Stimulated activated CD8-positive, alpha-beta memory T cell treated with anti-CD3 and anti-CD28 coated beads, Interleukin-7, amount 100 ng/mL, for 48 hours (primary cell): ENCODE data around the gene DLG2.

ENCODE experiments used
- DNase-seq, 2 donors: peaks; one replicate each; pipeline ENCODE4 v3.0.0-alpha.2; 2020; ENCODE audit warnings: low read depth in 1 of 2; ENCODE audit errors: extremely low read depth in 1 of 2

Gene DLG2

DNA sequence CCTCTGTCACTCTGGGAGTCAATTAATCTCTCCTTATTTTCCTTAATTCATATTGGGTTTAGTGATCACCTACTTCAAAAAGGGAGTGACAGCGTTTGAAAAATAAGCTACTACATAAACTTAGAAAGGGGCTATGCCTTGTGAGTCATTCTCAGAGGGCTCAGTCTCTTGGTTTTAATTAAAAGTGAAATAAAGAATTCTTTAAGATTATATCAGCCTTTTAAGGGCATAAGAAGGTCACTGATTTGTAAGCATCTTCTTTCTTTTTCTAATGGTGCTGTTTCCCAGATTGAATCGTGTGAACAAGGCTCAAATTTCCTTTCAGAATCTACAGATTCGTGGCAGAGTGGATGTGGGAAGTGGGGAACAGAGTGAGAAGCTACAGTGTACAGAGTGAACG is 1704.8 kb downstream of the DLG2 start:
- DNase-seq: no peak

DNA sequence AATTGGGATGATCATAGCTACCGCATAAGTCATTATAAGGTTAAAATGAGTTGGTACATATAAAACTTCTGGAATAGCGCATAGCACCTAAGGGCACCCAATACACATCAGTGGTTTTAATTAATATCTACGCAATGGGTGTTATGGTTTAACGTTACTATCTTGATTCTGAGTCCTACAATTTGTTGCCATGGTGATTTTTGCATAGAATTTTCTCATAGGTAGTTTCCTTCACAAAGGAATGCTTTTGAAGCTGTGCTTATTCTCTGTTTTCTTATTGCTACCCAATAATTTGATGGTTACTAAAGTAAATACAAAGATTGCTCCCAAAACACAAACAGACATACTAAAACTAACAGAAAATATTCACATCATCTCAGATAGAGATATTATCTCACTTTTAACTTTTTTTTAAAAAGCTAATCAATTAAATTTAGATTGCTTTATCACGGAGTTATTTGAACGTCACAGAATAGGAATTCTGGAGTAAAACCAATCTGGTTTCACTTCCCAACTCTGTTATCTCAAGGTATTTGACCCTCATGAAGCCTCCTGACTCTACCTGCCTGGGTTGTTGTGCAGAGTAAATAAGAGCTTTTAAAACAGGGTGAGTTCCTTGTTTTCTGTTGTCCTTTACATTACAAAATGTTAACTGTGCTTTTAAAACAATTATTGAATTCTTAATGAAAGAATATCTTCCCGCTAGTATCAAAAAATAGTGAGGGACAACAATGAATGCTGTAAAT is 1705.5 kb downstream of the DLG2 start:
- no peak for DNase-seq

DNA sequence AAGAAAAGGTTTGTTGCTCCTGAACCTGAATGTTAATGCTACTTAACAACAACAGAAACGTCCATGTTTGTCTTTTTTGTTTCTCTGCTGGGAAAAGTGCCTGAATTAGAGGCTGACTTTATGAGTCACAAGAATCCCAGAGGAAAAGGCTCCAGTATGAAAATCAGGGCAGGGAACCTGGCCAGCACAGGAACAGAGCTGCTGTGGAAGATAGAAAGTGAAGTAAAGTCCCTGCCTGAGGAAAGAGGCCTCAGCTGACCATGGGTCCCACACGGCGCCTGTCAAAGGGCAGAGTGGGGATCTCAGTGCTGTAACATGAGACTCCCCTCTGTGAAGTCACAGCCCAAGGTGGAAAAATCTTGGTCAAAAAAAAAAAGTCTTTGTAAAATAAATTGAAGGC is 1708.7 kb downstream of the DLG2 start:
- DNase-seq: no peak

DNA sequence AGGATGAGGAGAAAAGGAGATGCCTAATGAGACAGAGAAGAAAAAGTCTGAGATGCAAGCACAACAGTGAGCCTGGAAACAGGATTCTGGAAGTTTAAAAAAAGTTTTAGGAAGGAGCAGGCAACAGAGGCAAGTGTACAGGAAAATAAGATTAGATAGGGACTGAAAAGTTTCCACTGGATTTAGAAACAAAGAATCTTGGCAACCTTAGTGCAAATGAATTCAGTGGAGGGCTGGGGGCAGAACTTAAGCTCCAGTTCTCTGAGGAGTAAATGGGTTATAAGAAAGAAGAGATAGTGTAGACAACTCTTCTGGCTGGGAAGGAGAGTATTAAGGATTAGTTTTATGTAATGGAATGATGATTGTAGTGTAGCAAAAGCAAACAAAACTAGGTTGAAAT is 1712.1 kb downstream of the DLG2 start:
- DNase-seq: no peak

DNA sequence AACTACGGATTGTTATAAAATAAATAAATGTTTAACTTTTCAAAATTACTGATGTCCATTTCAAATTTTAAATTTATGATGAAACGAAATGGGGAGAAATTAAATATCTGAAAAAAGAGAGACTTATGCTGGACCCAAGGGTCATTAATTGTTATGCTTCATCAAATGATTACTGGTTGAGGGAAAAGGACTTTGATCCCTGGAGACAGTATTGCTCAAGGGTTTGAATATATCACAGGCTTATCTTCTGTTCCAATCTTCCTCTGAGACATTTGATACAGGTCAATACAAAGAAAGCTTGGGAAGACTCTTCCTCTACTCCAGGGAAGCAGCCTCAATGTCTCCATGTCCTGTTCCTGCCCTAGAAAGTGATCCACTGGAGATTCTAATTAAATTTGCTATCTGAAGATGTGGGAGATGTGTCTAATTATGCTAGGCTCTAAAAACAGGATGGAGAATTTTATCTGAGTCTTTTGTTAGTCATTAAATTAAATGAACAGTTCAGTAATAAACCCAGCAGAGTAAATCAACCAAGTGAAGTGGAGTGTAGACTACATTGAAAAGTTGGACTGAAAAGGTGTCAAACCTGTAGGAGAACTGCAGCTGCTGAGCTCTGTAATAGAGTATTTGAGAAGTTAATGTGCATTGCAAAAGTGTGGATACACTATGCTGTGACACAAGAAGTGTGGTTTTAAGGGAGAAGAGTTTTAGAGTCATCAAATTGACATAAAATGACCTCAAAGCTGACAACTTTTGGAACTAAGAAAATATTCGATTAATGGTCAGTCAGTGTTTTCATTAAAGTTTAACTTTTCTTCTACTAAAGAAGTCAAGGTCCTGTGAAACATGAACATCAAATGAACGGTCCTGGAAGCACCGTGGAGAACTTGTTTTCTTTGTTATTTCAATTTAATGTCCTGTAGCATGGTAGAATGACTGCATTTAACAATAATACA is 1717.3 kb downstream of the DLG2 start:
- DNase-seq: no peak

DNA sequence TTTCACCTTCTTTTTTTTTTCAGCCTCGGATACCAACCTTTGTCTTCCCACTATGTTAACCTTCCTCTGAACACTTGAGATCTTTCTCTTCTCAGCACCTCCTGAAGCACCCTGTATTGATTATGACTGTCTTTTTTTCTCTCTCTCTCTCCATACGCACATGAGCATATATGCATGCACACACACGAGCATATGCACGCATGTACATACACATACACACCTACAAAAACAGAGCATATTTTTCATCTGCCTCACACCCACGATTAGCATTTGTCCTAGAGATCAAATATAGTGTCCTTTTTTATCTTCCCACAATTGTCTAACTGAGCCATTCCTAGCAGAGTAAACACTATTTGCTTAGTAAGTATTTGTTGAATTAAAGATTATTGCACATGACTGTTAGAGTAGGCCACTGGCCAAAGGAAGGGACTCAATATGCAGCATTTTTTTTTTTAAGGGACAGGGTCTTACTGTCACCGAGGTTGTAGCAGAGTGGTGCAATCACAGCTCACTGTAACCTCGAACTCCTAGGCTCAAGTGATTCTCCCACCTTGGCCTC is 1718.8 kb downstream of the DLG2 start:
- no peak for DNase-seq

DNA sequence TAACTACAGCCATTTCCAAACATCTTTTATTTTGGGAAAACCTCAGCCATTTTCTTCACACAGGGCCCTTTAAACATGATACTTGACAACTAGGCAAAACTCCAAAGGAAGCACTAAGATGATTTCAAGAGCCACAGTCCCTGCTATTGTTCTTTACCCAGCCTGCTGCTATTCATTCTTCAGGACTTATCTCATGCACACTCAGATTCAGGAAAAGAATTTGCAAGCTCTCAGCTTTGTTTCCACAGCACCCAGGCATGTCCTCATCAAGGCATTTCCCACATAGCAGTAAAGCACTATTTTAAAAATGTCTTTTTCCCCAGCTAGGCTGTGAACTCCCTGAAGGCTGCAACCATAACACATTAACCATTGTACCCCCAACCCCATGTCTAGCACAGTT is 1731.6 kb downstream of the DLG2 start:
- no peak for DNase-seq

DNA sequence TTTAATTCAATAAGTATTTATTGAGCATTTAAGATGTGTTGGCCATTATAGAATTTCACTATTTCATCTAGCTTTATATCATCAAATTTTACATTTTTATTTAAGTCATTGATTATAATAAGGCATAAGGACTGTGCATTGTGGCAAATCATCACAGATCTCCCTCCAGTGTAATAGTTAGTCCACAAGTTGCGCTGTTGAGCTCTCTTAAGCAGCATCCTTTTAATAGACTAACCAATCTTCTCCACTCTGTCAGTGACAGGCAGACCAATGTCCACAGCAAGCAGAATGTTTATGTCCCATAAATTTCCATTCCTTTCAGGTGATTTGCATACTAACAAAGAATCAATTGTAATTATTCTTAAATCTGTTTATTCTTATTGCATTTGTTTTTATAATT is 1745.7 kb downstream of the DLG2 start:
- DNase-seq: no peak

DNA sequence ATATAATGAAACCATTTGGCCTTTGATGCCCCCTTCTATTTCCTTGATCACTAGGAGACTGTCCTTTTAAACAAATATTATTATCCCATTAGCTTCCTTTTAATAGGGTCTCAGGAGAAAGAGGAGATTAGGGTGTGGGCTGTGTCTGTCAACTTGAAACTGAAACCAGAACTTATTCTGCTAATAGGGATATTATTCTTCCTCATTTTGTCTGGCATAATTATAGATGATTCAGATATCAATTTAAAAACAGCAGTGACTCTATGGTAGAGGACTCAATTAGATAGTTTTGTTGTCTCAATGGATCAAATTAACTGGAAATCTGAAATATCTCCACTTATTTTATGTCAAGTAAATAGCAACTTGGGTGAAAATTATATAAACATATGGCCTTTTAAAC is 1756.1 kb downstream of the DLG2 start:
- DNase-seq: no peak

DNA sequence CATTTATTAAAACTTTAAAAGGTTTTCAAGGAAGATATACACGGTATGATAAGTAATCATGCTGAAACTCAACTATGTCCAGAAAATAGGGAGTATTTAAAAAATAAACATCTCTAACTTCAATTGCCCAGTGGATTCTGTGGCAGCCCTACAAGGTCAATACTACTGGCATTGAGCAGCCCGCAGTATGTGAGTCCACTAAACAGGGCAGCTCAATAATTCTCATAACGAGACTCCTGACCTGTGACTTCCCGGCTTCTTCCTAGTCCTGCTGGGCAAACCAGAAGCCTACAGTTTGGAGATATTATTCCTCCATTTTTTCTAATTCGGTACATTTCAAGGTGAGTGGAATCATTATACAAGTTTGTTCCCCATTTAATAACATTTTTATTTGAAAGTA is 1760.5 kb downstream of the DLG2 start:
- no peak for DNase-seq

DNA sequence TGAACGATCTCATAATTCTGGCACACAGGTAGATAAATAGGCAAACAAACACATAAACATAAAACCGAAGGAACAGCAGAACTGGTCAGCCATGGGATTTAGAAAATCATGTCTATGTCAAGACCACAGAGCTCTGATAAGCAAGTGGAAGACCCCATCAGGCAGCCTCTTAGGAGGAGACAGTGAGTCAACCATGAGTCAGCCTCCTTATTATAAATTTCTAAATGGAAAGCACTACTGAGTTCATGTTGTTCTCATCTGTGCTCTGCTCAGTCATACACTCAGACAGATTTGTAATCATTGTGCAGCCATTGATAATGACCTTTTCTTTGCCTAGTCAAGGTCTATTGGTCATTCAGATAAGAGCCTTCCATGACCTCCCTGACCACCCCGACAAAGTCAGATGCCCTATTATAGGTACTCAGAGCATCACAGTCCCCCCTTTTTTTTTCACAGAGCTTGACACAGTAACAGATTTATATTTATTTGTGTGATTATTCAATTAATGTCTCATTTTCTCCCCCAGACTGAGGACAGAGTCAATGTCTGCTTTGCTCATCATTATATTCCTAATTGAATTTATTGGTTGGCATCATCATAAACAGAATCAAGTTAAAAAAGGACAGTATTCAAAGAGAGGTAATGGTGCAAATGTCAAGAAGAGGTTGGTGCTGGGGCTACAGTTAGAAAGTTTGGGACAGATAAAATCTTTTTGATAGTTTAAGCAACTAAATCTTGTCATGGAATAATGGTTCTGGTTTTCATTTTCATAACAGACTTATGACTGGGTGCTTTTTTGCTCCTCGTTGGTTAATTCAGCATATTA is 1761.3 kb downstream of the DLG2 start:
- no peak for DNase-seq

DNA sequence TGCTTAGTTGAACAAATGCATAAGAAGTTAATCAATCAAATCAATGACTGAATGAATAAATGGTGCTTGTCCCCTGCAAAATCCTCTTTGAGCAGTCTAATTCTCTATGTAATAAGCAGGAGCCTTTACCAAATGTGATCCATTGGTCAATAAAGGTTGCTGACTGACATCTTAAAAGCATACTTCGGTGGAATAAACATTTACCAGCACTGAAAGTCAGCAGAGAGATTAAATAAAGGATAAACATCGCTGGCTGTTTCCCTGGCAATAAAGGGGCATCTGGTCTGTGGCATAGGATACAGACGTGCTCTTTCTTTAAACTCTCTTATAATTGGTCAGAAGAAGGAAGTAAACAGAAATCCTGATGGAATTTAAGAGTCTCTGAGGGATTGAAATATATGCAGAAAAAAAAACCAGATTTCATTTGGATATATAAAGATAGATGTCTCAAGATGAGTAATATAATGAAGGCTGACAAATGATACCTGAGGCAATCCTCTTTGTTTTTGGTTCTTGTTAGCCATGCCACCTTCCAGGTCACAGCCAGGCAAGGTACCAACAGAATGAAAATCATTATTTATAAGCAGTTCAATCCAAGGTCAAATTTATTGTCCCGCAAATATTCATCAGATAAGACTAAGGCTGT is 1762.6 kb downstream of the DLG2 start:
- no peak for DNase-seq

DNA sequence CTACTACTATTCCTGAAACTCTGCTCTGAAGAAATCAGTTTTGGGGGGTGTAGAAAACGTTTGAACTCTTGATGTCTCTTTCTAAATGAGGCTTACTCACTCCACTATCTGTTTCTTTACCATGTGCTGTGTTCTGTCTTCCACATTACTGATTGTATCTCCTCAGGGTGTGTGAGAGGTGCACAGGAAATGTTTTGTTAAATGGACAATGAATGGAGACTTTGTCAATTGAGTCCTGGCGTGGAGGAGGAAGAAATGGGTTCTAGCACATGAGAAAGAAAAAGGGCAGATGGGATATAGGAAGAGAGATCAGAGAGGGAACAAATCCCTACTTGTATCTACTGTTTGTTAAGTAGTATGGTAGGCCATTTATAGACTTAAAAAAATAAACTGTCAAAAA is 1763.9 kb downstream of the DLG2 start:
- no peak for DNase-seq

DNA sequence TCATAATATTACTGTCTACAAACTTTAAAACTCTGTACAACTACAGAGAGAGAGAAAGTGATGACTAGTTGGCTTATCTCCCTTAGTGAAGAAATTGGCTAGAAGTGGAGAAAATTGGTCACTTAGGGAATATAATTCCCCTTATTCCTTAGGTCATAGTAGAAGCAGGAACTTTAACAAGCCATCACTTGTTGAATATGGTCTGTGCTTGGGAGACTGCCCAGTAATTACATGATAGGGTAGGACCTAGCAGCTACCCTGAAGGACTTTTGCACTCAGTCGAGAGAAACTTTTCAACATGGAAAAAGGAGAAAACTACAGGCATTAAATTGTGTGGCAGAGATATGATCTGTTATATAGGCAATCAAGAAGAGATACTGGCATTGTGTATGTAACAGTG is 1764.5 kb downstream of the DLG2 start:
- no peak for DNase-seq

DNA sequence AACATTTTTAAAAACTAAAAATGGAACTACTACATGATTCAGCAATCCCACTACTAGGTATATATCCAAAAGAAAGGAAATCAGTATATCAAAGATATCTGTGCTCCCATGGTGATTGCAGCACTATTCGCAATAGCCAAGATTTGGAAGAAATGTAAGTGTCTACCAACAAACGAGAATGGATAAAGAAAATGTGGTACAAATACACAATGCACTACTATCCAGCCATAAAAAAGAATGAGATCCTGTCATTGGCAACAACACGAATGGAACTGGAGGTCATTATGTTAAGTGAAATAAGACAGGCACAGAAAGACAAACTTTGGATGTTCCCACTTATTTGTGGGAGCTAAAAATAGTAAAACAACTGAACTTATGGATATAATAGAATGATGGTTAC is 1765.1 kb downstream of the DLG2 start:
- no peak for DNase-seq

DNA sequence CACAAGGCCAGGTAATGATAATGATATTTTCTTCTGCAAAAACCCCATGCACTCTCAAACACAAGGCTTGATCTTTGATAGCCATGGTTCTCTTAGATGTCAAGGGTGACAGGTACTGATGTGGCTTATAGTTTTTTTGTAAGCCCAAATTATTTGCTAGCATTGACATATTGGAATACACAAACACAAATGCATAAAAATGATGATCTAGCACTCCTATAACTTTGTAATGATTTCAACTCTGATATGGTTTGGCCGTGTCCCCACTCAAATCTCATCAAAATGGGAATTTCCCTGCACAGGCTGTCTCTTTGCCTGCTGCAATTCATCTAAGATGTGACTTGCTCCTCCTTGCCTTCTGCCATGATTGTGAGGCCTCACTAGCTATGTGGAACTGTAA is 1768.5 kb downstream of the DLG2 start:
- DNase-seq: no peak

DNA sequence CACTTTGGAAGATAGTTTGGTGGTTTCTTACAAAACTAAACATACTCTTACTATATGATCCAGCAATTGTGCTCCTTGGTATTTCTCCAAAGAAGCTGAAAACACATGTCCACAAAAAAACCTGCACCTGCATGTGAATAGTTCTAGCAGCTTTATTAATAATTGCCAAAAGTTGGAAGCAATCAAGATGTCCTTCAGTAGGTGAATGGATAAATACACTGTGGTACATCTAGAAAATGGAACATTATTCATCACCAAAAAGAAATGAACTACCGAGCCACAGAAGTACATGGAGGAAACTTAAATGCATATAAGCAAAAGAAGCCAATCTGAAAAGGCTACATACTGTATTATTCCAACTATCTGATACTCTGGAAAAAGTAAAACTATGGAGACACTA is 1771.9 kb downstream of the DLG2 start:
- no peak for DNase-seq

DNA sequence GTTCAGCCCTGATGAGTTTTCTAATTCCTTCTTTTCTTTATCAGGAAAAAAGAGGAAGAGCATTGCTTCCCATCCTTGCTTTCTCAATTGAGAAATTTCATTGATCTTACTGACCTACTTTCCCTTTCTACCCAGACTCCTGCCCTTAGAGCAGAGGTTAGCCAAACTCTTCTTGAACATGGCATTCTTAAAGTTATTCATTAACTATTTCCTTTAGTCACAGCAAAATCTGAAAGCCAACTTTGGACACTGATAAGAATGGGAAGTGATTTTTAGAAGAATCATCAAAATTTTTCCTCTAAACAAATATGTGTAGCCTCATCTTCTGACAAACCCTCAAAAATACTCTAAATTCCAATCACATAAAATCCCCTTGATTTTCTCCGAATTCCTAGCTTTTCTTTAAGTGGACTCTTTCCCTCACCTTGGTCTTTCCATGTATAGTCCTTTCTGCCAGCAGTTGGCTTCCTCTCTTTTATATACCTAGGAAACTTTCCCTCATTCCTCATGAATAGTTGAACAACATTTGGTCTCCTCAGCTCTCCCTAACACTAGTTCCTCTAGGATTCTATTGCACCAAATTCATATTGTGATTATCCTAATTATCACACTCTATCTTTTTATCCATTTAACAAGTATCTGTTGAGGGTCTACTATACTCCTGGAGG is 1774.2 kb downstream of the DLG2 start:
- no peak for DNase-seq

DNA sequence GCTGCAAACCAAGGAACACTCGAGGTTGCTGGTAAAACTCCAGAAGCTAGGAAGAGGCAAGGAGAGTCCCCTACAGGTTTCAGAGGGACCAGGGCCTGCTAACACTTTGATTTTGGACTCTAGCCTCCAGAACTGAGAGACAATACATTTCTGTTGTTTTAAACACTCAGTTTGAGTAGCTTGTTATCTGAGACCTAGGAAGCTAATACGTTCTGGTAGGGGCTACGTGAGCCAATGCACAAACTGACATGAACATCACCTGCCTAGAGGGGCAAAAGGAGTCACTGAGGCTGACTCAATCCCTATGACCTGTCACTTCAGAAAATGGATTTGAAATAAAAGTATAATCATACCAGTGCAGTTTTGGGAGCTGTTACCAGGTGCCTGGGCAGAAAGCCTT is 1775.1 kb downstream of the DLG2 start:
- no peak for DNase-seq

DNA sequence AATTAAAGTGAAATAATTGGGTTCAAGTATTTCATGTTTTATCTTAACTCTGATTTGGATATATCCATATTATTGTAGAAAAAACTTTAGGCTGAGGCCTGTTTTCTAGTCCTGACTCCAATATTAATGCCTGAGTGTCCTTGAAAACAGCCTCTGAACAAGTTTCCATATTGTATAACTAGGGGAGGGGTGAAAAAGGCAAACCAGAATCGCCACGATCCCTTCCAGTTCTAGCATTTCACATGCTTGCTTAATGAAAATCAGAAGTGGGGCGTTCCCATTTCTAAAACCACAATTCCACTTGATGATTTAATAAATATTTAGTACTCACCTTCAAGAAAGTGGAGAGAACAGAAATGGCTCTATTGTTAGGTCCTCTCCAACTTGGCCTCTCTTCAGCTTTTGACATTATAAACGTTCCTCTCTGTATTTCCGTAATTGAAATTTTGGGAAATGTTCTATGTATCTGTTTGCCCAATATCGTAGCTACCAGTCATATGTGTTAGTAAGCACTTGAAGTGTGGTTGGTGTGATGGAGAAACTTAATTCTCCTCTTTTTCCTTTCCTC is 1779.6 kb downstream of the DLG2 start:
- no peak for DNase-seq
